Uterus (tissue), 4 donors: ENCODE data around the gene COQ5. TPM values are rescaled to one million over a fixed set of nuclear protein-coding genes. Genes with fewer than 3 reads are reported as not detected.
A peak's percentile ranks its signal among the peaks of the same experiment; 100 is the strongest.

Experiments
- DNase-seq, 2 donors: peaks; one replicate each; pipeline ENCODE4 v3.0.0-alpha.2; 2019 to 2020
- H3K27ac ChIP-seq, 2 donors: fragments of 200-600 bp; sonication (generic); 1 replicate in 1 of 2; 2 replicates in 1 of 2; pipeline ENCODE4 v1.5.1; 2016 to 2018
- H3K27me3 ChIP-seq, 2 donors: fragments of 200-600 bp; sonication (generic); one replicate each; pipeline ENCODE4 v1.5.1; 2018 to 2019; ENCODE audit warnings: control low read depth in 1 of 2
- H3K36me3 ChIP-seq, 2 donors: fragments of 200-600 bp; sonication (generic); one replicate each; pipeline ENCODE4 v1.5.1; 2019; ENCODE audit warnings: control low read depth in 1 of 2
- H3K4me1 ChIP-seq, 2 donors: fragments of 200-600 bp; sonication (generic); one replicate each; pipeline ENCODE4 v1.5.1; 2018 to 2019; ENCODE audit warnings: control low read depth in 1 of 2
- H3K4me3 ChIP-seq, 2 donors: fragments of 200-600 bp; sonication (generic); 1 replicate in 1 of 2; 2 replicates in 1 of 2; pipeline ENCODE4 v1.5.1; 2018 to 2019; ENCODE audit warnings: mild to moderate bottlenecking in 1 of 2
- H3K9me3 ChIP-seq, 2 donors: fragments of 200-600 bp; sonication (generic); one replicate each; pipeline ENCODE4 v1.5.1; 2019; ENCODE audit warnings: control low read depth in 1 of 2
- CTCF ChIP-seq, 4 experiments: fragments of 200-600 bp in 2 of 4; fragments of 450-650 bp in 2 of 4; sonication (generic) in 2 of 4; IDR thresholded peaks; one replicate each; pipeline ENCODE4 v1.5.1; 2016 to 2019; ENCODE audit warnings: antibody characterized with exemption in 4 of 4, mild to moderate bottlenecking in 2 of 4, moderate library complexity in 1 of 4
- POLR2A ChIP-seq, 2 donors: fragments of 450-650 bp; IDR thresholded peaks; one replicate each; pipeline ENCODE4 v1.6.1; 2016; ENCODE audit warnings: antibody characterized with exemption in 2 of 2, mild to moderate bottlenecking in 1 of 2, moderate library complexity in 1 of 2
- intact Hi-C: fragments of 100-400 bp; cut with DNase I; formaldehyde crosslinking; loops from one replicate; pipeline ENCODE4 v1.15.1; 2023; ENCODE audit warnings: low total_unique reads
- total RNA-seq, 4 donors: library from RNA; depleted of rRNA in 3 of 4; stranded (reverse); fragments of >200 nt in 3 of 4; gene quantifications; one replicate each; pipeline versions ENCODE4 v1.1.0 to v1.2.4, GENCODE V29; 2014 to 2023
- donor health status: DM: yes; HTN: yes; CAD: no.

COQ5 gene
- total RNA-seq, 4 donors from 2014 or later: 18.5 to 117 (median 25.9) TPM

GRCh38 chr12:120508537-120508936, 20.4 kb downstream of the COQ5 start:
- intact Hi-C loops: no loop called here
- Histone ChIP-seq H3K4me1 (no peaks in the 10 kb centered on the region), H3K27ac (no peak overlapping the region), H3K36me3 (no peaks in the 10 kb centered on the region), H3K27me3 (no peaks in the 10 kb centered on the region), H3K4me3 (no peak overlapping the region), H3K9me3 (no peaks in the 10 kb centered on the region)
- TF ChIP-seq CTCF (IDR thresholded peaks at IDR 0.05) (no peak), POLR2A (IDR thresholded peaks at IDR 0.05) (no peak)
- no peak for DNase-seq

- Histone ChIP-seq H3K4me1 (no peaks in the 10 kb centered on the region), H3K4me3 (no peak overlapping the region), H3K27me3 (no peaks in the 10 kb centered on the region), H3K36me3 (no peaks in the 10 kb centered on the region), H3K27ac (no peak overlapping the region), H3K9me3 (no peaks in the 10 kb centered on the region)
- TF ChIP-seq POLR2A (IDR thresholded peaks at IDR 0.05) (no peak), CTCF (IDR thresholded peaks at IDR 0.05) (no peak)
- intact Hi-C loops: no loop called here
- DNase-seq: no peak
Measured at GRCh38 chr12:120504587-120504986, 24.4 kb downstream of the COQ5 start.

GRCh38 chr12:120500581-120500980, 28.4 kb downstream of the COQ5 start:
- TF ChIP-seq CTCF (IDR thresholded peaks at IDR 0.05) (no peak), POLR2A (IDR thresholded peaks at IDR 0.05) (no peak)
- no peak overlapping the region for H3K27ac ChIP-seq
- no peaks in the 10 kb centered on the region for H3K27me3 ChIP-seq
- H3K36me3 ChIP-seq: no peaks in the 10 kb centered on the region
- H3K9me3 ChIP-seq: no peaks in the 10 kb centered on the region
- peaks cover 0 to 8% of the 10 kb centered on the region in 2 donors for H3K4me1 ChIP-seq
- no peak for DNase-seq
- H3K4me3 ChIP-seq: no peak overlapping the region
- intact Hi-C loops: no loop called here

- H3K4me1 ChIP-seq: peaks cover 0 to 8% of the 10 kb centered on the region in 2 donors
- H3K27me3 ChIP-seq: no peaks in the 10 kb centered on the region
- no peak for TF ChIP-seq CTCF (IDR thresholded peaks at IDR 0.05)
- TF ChIP-seq POLR2A (IDR thresholded peaks at IDR 0.05): no peak
- DNase-seq: no peak
- H3K27ac ChIP-seq: no peak overlapping the region
- no peak overlapping the region for H3K4me3 ChIP-seq
- H3K9me3 ChIP-seq: no peaks in the 10 kb centered on the region
- H3K36me3 ChIP-seq: no peaks in the 10 kb centered on the region
- intact Hi-C loops: no loop called here
Measured at GRCh38 chr12:120498870-120499515, 30.0 kb downstream of the COQ5 start.

- H3K4me3 ChIP-seq: peak overlapping the region; percentile 73 to 92
- DNase-seq: no peak
- no peaks in the 10 kb centered on the region for H3K36me3 ChIP-seq
- no peaks in the 10 kb centered on the region for H3K27me3 ChIP-seq
- intact Hi-C loops: no loop called here
- H3K27ac ChIP-seq: peak overlapping the region; percentile 83 to 92
- peaks cover 0 to 8% of the 10 kb centered on the region in 2 donors for H3K4me1 ChIP-seq
- no peaks in the 10 kb centered on the region for H3K9me3 ChIP-seq
- no peak for TF ChIP-seq POLR2A (IDR thresholded peaks at IDR 0.05)
- TF ChIP-seq CTCF (IDR thresholded peaks at IDR 0.05): no peak
Measured at GRCh38 chr12:120497524-120498150, 31.3 kb downstream of the COQ5 start.
